ENCODE results near the gene CAMTA1. TPM values are rescaled to one million over a fixed set of nuclear protein-coding genes. Genes with fewer than 3 reads are reported as not detected.

Gene CAMTA1
- polyA plus RNA-seq, 1 of the 3 experiments (the other 2 are of a cell fraction): 63.1 TPM

DNA sequence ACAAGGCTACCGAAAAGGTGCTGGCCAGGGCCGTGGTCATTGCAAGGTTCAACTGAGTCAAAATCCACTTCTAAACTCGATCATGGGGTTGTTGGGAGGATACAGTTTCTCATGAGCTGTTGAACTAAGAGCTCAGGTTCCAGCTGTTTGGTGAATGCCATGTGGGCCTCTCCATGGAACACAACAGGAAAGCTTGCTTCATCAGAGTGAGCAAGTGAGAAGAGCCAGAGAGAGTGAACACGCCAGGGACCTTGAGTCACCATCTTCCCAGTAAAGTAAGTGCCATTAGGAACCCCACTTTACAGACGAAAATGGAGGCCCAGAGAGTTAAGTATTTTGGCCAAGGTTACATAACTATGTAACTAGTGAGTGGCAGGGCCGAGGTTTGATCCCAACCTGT lies 510.7 kb downstream of the CAMTA1 start:
- no peaks in the 10 kb centered on the region for H3K36me3 ChIP-seq (replicated peaks in 1 of 2; ENCODE audit: control insufficient read depth in 1 of 2, insufficient read depth in 2 of 2, low read length in 1 of 2)
- peaks cover 38 to 51% of the 10 kb centered on the region in 2 experiments for H3K4me1 ChIP-seq (ENCODE audit: control insufficient read depth in 1 of 2, insufficient read depth in 2 of 2, low read depth in 1 of 2, low read length in 1 of 2)
- no peak overlapping the region for H3K4me3 ChIP-seq (ENCODE audit: low read depth in 2 of 2, low read length in 1 of 2)
- TF ChIP-seq, protein P1, sequence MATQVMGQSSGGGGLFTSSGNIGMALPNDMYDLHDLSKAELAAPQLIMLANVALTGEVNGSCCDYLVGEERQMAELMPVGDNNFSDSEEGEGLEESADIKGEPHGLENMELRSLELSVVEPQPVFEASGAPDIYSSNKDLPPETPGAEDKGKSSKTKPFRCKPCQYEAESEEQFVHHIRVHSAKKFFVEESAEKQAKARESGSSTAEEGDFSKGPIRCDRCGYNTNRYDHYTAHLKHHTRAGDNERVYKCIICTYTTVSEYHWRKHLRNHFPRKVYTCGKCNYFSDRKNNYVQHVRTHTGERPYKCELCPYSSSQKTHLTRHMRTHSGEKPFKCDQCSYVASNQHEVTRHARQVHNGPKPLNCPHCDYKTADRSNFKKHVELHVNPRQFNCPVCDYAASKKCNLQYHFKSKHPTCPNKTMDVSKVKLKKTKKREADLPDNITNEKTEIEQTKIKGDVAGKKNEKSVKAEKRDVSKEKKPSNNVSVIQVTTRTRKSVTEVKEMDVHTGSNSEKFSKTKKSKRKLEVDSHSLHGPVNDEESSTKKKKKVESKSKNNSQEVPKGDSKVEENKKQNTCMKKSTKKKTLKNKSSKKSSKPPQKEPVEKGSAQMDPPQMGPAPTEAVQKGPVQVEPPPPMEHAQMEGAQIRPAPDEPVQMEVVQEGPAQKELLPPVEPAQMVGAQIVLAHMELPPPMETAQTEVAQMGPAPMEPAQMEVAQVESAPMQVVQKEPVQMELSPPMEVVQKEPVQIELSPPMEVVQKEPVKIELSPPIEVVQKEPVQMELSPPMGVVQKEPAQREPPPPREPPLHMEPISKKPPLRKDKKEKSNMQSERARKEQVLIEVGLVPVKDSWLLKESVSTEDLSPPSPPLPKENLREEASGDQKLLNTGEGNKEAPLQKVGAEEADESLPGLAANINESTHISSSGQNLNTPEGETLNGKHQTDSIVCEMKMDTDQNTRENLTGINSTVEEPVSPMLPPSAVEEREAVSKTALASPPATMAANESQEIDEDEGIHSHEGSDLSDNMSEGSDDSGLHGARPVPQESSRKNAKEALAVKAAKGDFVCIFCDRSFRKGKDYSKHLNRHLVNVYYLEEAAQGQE (IDR thresholded peaks at IDR 0.05; ENCODE audit: low read depth, low read length): no peak
- TF ChIP-seq FOSL2 (IDR thresholded peaks at IDR 0.05; ENCODE audit: borderline replicate concordance, low read depth): no peak
- no peak for TF ChIP-seq GATA2 (CRISPR knock-in tag; IDR thresholded peaks at IDR 0.05)
- no peak for TF ChIP-seq MXI1 (IDR thresholded peaks at IDR 0.05; ENCODE audit: low read depth, low read length)
- no peak for TF ChIP-seq CHD2 (IDR thresholded peaks at IDR 0.05; ENCODE audit: low read length, partially characterized antibody)
- no peak for TF ChIP-seq NFIC (IDR thresholded peaks at IDR 0.05; ENCODE audit: borderline replicate concordance)
- TF ChIP-seq SMC3 (IDR thresholded peaks at IDR 0.05; ENCODE audit: low read depth, low read length): no peak
- no peak for TF ChIP-seq FOXJ3 (CRISPR knock-in tag; IDR thresholded peaks at IDR 0.05)
- TF ChIP-seq, protein P2, sequence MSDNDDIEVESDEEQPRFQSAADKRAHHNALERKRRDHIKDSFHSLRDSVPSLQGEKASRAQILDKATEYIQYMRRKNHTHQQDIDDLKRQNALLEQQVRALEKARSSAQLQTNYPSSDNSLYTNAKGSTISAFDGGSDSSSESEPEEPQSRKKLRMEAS (IDR thresholded peaks at IDR 0.05; ENCODE audit: low read depth): no peak
- TF ChIP-seq, protein P3, sequence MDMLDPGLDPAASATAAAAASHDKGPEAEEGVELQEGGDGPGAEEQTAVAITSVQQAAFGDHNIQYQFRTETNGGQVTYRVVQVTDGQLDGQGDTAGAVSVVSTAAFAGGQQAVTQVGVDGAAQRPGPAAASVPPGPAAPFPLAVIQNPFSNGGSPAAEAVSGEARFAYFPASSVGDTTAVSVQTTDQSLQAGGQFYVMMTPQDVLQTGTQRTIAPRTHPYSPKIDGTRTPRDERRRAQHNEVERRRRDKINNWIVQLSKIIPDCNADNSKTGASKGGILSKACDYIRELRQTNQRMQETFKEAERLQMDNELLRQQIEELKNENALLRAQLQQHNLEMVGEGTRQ (IDR thresholded peaks at IDR 0.05; ENCODE audit: borderline replicate concordance, low read depth, low read length): no peak
- TF ChIP-seq RCOR1 (IDR thresholded peaks at IDR 0.05; ENCODE audit: low read length): no peak
- TF ChIP-seq RFX5 (IDR thresholded peaks at IDR 0.05; ENCODE audit: low read length): no peak
- no peak for TF ChIP-seq GABPA (IDR thresholded peaks at IDR 0.05; ENCODE audit: low read depth)
- no peak for TF ChIP-seq TCF12 (IDR thresholded peaks at IDR 0.05)
- no peaks in the 10 kb centered on the region for H4K20me1 ChIP-seq (ENCODE audit: insufficient read depth)
- no peak overlapping the region for H3K4me2 ChIP-seq
- no peaks in the 10 kb centered on the region for H3K27me3 ChIP-seq (ENCODE audit: insufficient read depth)
- H3F3A ChIP-seq (replicated peaks; ENCODE audit: insufficient read depth): peaks cover 39% of the 10 kb centered on the region
- CTCF ChIA-PET: no interaction called here
- H3K27ac ChIP-seq (ENCODE audit: low read depth in 2 of 2, low read length in 1 of 2): no peak overlapping the region
- no peak overlapping the region for H3K9ac ChIP-seq
- 87% methylated on average over 6 of the region's 6 CpGs for WGBS (ENCODE audit: low lambda C conversion rate)
- POLR2A ChIA-PET: no interaction called here
- H2AFZ ChIP-seq (ENCODE audit: low read depth): no peak overlapping the region
- no peaks in the 10 kb centered on the region for H3K79me2 ChIP-seq (ENCODE audit: insufficient read depth)
- DNase-seq: no peak
- H3K9me2 ChIP-seq: no peaks in the 10 kb centered on the region
- 0 out of 2 replicates have a peak, but pooled peaks cover 4% of the 10 kb centered on the region for H3K9me3 ChIP-seq

DNA sequence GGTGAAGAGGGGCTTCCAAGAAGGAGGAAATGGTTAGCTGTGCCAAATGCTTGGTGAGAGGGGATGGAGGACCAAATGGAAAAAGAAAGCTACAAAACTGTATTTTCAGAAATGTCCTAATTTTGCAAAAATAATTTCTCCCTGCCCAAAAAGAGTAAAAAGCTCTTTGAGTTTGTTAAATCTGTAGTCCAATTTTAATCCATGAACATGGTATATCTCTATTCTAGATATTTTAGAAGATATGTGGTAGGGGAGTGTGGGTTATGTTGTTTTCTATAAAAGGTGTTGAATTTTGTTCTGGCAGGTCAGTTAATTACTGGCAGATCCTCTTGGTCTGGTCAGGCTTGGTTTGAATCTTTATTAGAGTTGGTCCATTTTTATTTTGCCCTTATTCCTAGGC lies 511.7 kb downstream of the CAMTA1 start:
- peaks cover 44 to 46% of the 10 kb centered on the region in 2 experiments for H3K4me1 ChIP-seq (ENCODE audit: control insufficient read depth in 1 of 2, insufficient read depth in 2 of 2, low read depth in 1 of 2, low read length in 1 of 2)
- ChIA-PET CTCF (interaction anchor here (0.8 kb wide), 1 partner anchor 56 kb away, joined by 3 read pairs; no protein-coding TSS in a partner anchor), POLR2A (no interaction called here)

More for the DNA sequence above, 511.7 kb downstream of the CAMTA1 start:
- no peak overlapping the region for H2AFZ ChIP-seq (ENCODE audit: low read depth)
- no peaks in the 10 kb centered on the region for H3K36me3 ChIP-seq (replicated peaks in 1 of 2; ENCODE audit: control insufficient read depth in 1 of 2, insufficient read depth in 2 of 2, low read length in 1 of 2)
- peaks cover 41% of the 10 kb centered on the region for H3F3A ChIP-seq (replicated peaks; ENCODE audit: insufficient read depth)
- H3K9me2 ChIP-seq: no peaks in the 10 kb centered on the region
- H3K27ac ChIP-seq (ENCODE audit: low read depth in 2 of 2, low read length in 1 of 2): no peak overlapping the region
- H3K4me3 ChIP-seq (ENCODE audit: low read depth in 2 of 2, low read length in 1 of 2): no peak overlapping the region
- H3K9me3 ChIP-seq: 0 out of 2 replicates have a peak, but pooled peaks cover 4% of the 10 kb centered on the region
- no peaks in the 10 kb centered on the region for H3K27me3 ChIP-seq (ENCODE audit: insufficient read depth)
- no peaks in the 10 kb centered on the region for H4K20me1 ChIP-seq (ENCODE audit: insufficient read depth)
- no peak for DNase-seq
- no peaks in the 10 kb centered on the region for H3K79me2 ChIP-seq (ENCODE audit: insufficient read depth)
- no peak for TF ChIP-seq GATA2 (CRISPR knock-in tag; IDR thresholded peaks at IDR 0.05)
- TF ChIP-seq SMC3 (IDR thresholded peaks at IDR 0.05; ENCODE audit: low read depth, low read length): no peak
- TF ChIP-seq MEF2A (IDR thresholded peaks at IDR 0.05; ENCODE audit: borderline replicate concordance, low read depth): no peak
- no peak for TF ChIP-seq FOSL2 (IDR thresholded peaks at IDR 0.05; ENCODE audit: borderline replicate concordance, low read depth)
- TF ChIP-seq RFX5 (IDR thresholded peaks at IDR 0.05; ENCODE audit: low read length): no peak
- H3K4me2 ChIP-seq: no peak overlapping the region
- no peak overlapping the region for H3K9ac ChIP-seq
